Measurements from ENCODE around the gene GPR42.

GRCh38 chr19:35342430-35342829 is 28.4 kb upstream of the GPR42 start:
- no peak for TF ChIP-seq RNF2 (IDR thresholded peaks at IDR 0.05; ENCODE audit: borderline replicate concordance, low read depth)
- TF ChIP-seq, protein P1, sequence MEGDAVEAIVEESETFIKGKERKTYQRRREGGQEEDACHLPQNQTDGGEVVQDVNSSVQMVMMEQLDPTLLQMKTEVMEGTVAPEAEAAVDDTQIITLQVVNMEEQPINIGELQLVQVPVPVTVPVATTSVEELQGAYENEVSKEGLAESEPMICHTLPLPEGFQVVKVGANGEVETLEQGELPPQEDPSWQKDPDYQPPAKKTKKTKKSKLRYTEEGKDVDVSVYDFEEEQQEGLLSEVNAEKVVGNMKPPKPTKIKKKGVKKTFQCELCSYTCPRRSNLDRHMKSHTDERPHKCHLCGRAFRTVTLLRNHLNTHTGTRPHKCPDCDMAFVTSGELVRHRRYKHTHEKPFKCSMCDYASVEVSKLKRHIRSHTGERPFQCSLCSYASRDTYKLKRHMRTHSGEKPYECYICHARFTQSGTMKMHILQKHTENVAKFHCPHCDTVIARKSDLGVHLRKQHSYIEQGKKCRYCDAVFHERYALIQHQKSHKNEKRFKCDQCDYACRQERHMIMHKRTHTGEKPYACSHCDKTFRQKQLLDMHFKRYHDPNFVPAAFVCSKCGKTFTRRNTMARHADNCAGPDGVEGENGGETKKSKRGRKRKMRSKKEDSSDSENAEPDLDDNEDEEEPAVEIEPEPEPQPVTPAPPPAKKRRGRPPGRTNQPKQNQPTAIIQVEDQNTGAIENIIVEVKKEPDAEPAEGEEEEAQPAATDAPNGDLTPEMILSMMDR (IDR thresholded peaks at IDR 0.05), result no peak
- TF ChIP-seq REST (IDR thresholded peaks at IDR 0.05), result no peak
- no peak for TF ChIP-seq POLR2A (IDR thresholded peaks at IDR 0.05; ENCODE audit: low read length)
- TF ChIP-seq EP300 (IDR thresholded peaks at IDR 0.05), result no peak
- TF ChIP-seq, protein P2, sequence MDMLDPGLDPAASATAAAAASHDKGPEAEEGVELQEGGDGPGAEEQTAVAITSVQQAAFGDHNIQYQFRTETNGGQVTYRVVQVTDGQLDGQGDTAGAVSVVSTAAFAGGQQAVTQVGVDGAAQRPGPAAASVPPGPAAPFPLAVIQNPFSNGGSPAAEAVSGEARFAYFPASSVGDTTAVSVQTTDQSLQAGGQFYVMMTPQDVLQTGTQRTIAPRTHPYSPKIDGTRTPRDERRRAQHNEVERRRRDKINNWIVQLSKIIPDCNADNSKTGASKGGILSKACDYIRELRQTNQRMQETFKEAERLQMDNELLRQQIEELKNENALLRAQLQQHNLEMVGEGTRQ (IDR thresholded peaks at IDR 0.05), result no peak
- no peak for TF ChIP-seq RAD21 (conservative IDR thresholded peaks at IDR 0.05 in 1 of 2, IDR thresholded peaks at IDR 0.05 in 1 of 2)
- TF ChIP-seq FOXS1 (CRISPR knock-in tag; IDR thresholded peaks at IDR 0.05), result no peak
- TF ChIP-seq POLR2AphosphoS2 (conservative IDR thresholded peaks at IDR 0.05; ENCODE audit: low read length), result no peak
- TF ChIP-seq HDAC2 (IDR thresholded peaks at IDR 0.05), result no peak
